ENCODE results near the gene CTNNBL1.
A peak's percentile ranks its signal among the peaks of the same experiment; 100 is the strongest.

Gene CTNNBL1

GRCh38 chr20:37919389-37920040 is 225.7 kb downstream of the CTNNBL1 start:
- Histone ChIP-seq H3K27ac (ENCODE audit: poor library complexity, severe bottlenecking) (no peak overlapping the region), H3K9me3 (ENCODE audit: severe bottlenecking) (no peaks in the 10 kb centered on the region), H3K36me3 (ENCODE audit: low read depth) (no peaks in the 10 kb centered on the region), H3K27me3 (ENCODE audit: insufficient read depth, poor library complexity, severe bottlenecking) (peaks cover 3% of the 10 kb centered on the region), H3K4me1 (ENCODE audit: insufficient read depth, poor library complexity, severe bottlenecking) (no peaks in the 10 kb centered on the region), H3K4me3 (ENCODE audit: severe bottlenecking) (no peak overlapping the region)
- ATAC-seq (ENCODE audit: low read depth) (no peak), DNase-seq (ENCODE audit: low spot score) (no peak)
- TF ChIP-seq, protein P1, sequence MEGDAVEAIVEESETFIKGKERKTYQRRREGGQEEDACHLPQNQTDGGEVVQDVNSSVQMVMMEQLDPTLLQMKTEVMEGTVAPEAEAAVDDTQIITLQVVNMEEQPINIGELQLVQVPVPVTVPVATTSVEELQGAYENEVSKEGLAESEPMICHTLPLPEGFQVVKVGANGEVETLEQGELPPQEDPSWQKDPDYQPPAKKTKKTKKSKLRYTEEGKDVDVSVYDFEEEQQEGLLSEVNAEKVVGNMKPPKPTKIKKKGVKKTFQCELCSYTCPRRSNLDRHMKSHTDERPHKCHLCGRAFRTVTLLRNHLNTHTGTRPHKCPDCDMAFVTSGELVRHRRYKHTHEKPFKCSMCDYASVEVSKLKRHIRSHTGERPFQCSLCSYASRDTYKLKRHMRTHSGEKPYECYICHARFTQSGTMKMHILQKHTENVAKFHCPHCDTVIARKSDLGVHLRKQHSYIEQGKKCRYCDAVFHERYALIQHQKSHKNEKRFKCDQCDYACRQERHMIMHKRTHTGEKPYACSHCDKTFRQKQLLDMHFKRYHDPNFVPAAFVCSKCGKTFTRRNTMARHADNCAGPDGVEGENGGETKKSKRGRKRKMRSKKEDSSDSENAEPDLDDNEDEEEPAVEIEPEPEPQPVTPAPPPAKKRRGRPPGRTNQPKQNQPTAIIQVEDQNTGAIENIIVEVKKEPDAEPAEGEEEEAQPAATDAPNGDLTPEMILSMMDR (IDR thresholded peaks at IDR 0.05; ENCODE audit: poor library complexity, severe bottlenecking), result no peak

DNA sequence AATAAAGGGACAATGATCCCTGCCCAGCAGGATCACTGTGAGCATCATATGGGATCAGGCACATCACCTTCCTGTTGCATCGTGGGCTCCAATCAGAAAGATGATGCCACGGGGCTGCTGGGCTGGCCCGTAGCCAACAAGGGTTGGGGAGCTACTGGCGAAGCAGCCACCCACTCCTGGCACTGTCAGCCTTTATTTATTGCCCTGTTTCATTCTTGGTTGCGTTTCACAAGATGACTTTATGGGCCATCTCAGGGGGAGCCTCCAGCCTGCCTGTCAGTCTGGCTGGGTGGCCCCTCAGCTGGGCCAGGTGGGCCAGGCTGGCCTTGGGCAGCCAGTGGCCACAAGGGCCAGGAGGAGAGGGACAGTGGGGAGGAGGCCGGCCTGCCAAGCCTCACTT is 226.4 kb downstream of the CTNNBL1 start:
- no peaks in the 10 kb centered on the region for H3K36me3 ChIP-seq (ENCODE audit: low read depth)
- H3K27ac ChIP-seq (ENCODE audit: poor library complexity, severe bottlenecking), result no peak overlapping the region
- no peak overlapping the region for H3K4me3 ChIP-seq (ENCODE audit: severe bottlenecking)
- ATAC-seq (ENCODE audit: low read depth), result no peak
- H3K4me1 ChIP-seq (ENCODE audit: insufficient read depth, poor library complexity, severe bottlenecking), result no peaks in the 10 kb centered on the region
- peaks cover 3% of the 10 kb centered on the region for H3K27me3 ChIP-seq (ENCODE audit: insufficient read depth, poor library complexity, severe bottlenecking)
- TF ChIP-seq, protein P1 (IDR thresholded peaks at IDR 0.05; ENCODE audit: poor library complexity, severe bottlenecking), result no peak
- DNase-seq (ENCODE audit: low spot score), result peak; percentile 73
- H3K9me3 ChIP-seq (ENCODE audit: severe bottlenecking), result no peaks in the 10 kb centered on the region

GRCh38 chr20:37920679-37921322 is 227.0 kb downstream of the CTNNBL1 start:
- H3K27ac ChIP-seq (ENCODE audit: poor library complexity, severe bottlenecking), result no peak overlapping the region
- no peaks in the 10 kb centered on the region for H3K9me3 ChIP-seq (ENCODE audit: severe bottlenecking)
- no peaks in the 10 kb centered on the region for H3K36me3 ChIP-seq (ENCODE audit: low read depth)
- H3K27me3 ChIP-seq (ENCODE audit: insufficient read depth, poor library complexity, severe bottlenecking), result peaks cover 3% of the 10 kb centered on the region
- H3K4me1 ChIP-seq (ENCODE audit: insufficient read depth, poor library complexity, severe bottlenecking), result no peaks in the 10 kb centered on the region
- TF ChIP-seq, protein P1 (IDR thresholded peaks at IDR 0.05; ENCODE audit: poor library complexity, severe bottlenecking), result no peak
- H3K4me3 ChIP-seq (ENCODE audit: severe bottlenecking), result no peak overlapping the region
- DNase-seq (ENCODE audit: low spot score) (peak; percentile 75), ATAC-seq (ENCODE audit: low read depth) (no peak)

GRCh38 chr20:37921341-37921929 is 227.6 kb downstream of the CTNNBL1 start:
- H3K9me3 ChIP-seq (ENCODE audit: severe bottlenecking), result no peaks in the 10 kb centered on the region
- no peak for DNase-seq (ENCODE audit: low spot score)
- H3K4me3 ChIP-seq (ENCODE audit: severe bottlenecking), result no peak overlapping the region
- H3K4me1 ChIP-seq (ENCODE audit: insufficient read depth, poor library complexity, severe bottlenecking), result no peaks in the 10 kb centered on the region
- ATAC-seq (ENCODE audit: low read depth), result no peak
- no peaks in the 10 kb centered on the region for H3K36me3 ChIP-seq (ENCODE audit: low read depth)
- TF ChIP-seq, protein P1 (IDR thresholded peaks at IDR 0.05; ENCODE audit: poor library complexity, severe bottlenecking), result no peak
- H3K27me3 ChIP-seq (ENCODE audit: insufficient read depth, poor library complexity, severe bottlenecking), result peaks cover 2% of the 10 kb centered on the region
- no peak overlapping the region for H3K27ac ChIP-seq (ENCODE audit: poor library complexity, severe bottlenecking)
